Cerebellar cortex (tissue), 1 donor: ENCODE results near the gene FRMD4B.

ENCODE experiments used
- DNase-seq: peaks from one replicate; pipeline ENCODE4 v3.0.0-alpha.2; 2015; ENCODE audit warnings: low spot score

Gene FRMD4B

DNA sequence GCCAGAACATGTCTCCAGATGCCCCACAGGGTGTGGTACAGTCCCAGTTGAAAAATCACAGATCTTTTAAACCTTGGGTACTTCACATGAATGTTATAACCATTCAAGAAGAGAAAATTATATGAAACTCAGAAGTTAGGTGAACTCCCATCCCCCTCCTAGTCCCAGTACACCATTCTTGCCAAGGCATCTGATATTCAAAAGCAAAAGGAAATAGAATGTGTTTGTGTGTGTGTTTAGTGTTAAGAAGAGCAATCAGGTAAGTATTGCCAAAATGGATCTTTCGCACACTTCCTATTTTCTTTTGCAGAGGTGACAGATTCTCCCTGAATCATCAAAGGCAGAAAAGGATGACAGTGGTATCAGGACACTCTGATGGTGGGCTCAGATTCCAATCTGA lies 219.4 kb downstream of the FRMD4B start:
- no peak for DNase-seq

DNA sequence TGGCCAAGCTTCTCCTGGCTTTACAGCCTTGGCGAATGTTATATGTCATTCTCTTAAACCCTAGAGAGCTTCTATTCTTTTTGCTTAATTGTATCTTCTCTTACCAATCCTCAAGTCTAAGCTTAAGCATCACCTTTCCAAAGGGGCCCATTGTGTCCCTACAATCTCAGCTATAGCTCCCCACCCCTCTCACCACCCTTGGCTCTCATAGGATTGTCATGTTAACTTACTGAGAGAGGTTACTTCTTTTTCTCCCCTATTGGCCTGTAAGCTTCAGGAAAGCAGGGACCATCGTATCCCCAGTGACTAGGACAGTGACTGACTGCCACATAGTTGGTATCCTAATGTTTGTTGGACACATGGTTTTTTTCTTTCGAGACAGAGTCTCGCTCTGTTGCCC lies 220.1 kb downstream of the FRMD4B start:
- no peak for DNase-seq

DNA sequence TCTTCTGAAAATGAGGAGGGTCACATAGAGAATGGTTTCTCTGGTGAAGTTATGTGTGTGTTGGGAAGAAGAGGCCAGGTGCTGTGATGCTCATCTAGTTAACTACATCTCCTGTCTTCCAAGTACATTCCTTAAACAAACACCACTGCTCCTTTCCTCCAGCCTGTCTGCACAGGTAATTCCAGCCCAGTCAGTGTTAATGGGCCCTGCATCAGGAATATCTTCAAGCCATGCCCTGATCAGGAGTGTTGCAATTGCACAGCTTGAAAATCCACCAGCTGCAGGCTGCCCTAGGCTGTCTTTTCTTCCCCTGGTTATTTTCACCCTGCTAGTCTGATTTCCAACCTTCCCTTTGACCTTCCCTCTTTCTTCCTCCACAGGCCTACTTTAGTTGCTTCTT lies 221.6 kb downstream of the FRMD4B start:
- DNase-seq: no peak

DNA sequence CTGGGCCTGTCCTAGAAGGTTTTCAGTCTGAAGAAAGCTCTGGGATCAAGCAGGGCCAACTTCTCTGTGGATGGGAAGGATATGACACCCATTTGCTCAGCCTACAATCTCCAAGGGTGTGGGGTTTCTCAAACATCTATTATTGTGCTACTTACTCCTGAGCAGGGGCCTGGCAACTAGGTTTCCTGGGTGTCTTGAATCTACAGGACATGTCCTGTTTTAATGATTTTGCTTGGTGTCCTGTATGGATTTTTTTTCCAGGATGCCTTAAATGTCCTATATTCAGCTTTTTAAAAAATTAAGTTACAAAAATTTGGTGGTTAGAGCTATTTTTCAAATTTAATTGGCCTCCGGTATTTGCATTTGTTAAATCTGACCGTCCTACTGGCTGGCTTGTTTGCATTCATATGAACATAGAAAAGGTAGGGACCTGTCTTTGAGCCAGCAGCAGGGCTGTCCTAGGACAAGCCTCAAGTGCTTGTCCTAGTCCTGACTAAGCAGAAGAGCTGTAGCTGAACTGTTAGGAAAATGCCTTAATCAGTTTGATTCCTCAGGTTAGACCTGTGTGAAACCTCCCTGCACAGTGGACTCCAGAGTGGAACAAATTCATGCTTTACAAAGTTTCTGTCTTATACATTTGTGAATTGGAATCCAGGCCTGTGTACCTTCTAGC lies 223.4 kb downstream of the FRMD4B start:
- DNase-seq: no peak

DNA sequence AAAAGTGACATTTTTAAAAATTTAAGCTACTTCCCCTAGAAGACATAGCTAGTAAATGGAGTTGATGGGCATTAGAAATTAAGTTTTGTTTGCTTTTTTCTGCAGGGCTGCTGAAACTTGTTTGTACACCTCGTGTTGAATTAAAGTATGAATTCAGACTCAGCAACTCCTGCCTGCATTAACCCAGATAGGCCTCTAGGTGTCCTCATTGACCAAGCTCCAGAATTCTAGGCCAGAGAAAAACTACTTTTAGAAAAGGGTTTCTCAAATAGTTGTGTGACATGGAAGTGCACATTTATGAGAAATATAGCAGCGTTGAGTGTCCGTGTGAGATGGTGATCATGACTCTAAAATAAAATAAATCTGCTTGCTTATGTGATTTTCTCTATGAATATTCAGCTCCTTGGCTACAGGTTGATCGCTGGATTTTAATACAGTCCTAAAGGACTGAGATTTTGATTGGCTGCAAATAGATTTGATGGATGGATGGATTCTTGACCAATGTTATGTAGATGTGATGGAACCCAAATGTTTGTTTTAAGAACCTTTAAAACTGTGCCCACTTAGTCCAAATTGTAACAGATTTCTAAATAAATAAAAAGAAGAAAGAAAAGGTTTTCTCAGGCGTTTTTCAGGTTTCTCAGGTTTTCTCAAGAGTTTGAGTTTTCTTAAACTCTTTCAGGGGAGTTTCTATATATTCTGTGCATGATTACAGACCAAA lies 224.1 kb downstream of the FRMD4B start:
- DNase-seq: peak; percentile 58

DNA sequence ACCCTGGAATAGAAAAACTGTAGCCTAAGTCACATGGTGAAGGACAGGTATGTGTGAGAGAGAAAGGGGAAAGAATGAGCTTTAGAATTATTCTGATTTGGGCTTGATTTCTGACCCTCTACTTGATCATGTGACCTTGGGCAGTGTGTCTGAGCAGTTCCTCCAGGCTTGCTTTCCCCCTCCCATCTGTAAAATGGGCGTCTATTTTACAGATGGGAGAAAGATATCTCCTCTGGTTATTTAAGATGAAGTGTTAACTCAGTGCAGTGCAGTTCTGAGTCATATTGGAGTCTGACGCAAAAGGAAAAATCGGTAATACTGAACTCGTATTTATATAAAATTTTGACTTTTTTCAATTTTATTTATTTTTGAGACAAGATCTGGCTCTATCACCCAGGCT lies 225.4 kb downstream of the FRMD4B start:
- DNase-seq: no peak

DNA sequence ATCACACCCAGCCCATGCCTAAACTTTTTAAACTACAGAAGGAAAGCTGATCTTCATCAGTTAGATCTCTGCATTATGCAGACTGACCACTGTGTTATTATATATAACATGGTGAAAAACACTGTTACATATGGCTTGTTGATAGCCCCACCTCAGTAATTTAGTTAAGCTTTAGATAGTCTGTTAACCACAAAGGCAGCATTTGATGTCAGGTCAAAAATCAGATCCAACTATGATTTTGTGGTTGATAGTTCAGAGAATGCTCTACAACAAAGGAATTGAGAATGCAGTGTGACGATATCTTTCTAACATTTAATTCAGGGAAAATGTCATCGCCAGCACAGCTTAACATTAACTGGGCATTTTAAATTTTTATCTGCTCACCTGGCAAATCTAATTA lies 225.8 kb downstream of the FRMD4B start:
- no peak for DNase-seq

DNA sequence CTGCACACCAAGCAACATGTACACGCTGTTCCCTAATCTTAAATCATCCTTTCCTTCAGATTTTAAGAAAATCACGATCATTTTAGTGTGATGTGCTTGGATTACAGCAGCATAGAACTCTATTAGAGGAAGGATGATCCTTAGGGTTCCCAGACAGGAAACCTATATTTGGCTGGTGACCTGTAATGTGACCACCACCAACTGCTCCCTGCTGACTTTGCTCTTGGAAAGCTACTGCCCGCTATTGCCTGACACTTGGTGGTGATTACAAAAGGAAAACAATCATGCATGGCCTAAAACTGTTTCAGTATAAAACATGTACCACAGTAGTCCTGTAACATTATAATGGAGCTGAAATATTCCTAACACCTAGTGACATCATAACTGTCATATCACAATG lies 236.3 kb downstream of the FRMD4B start:
- DNase-seq: no peak

DNA sequence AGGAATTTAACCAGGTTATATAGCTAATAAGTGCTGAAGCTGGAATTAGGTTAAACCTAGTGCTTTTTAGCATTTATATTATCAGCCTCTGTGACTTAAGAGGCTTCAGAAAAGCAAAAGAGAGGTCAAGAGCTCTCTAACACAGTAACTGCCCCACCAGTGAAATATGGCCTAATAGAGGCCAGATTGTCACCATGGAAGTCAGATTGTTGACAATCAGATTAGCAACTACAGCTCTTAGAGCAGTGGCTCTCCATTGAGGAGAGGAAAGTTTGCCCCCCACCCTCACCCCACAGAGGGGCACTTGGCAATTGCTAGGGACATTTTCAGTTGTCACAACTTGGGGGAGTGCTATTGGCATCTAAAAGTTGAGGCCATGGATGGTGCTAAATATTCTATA lies 240.2 kb downstream of the FRMD4B start:
- DNase-seq: no peak

DNA sequence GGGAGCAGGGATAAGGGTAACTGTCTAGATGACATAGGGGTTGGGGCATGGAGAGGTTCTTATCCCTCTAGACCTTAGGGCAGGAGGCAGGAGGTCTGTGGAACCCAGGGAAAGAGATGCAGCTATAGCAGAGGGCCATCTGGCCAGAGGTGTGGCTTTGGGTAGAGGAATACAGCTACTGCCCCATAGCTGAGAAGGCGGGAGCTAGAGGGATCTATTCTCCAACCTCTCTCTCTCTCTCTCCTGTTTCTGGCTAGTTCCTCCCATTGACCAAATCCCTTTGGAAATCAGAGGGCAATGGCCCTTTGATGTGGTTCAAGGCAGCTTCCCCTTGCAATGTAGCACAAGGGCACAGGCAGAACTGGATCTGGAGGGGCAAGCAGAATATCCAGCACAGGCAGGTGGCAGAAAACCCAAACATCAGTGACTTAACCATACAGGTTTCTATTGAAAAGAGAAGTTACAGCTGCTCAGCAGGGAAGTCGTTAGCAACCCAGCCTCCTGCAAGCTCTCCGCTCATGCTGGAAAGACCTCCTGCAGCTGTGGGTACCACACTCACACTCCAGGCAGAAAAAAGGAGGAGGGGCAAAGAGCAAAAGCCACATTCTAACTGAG lies 241.2 kb downstream of the FRMD4B start:
- no peak for DNase-seq

DNA sequence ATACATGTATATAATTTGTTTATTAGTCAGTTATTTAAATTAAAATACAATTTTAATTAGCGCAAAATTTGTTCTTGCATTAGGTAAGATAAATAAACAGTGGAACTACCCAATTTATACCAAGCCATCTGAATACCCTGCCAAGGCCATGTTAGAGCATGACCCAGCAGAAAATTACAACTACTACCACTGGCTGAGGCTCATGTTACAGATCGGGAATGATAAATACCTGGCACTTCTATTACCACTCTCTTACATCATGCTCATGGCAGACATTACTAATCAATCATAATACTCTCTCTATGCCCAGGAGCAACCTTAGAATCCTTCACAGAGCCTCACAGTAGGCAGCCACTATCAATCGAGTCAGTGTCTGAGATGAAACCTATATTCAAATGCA lies 242.3 kb downstream of the FRMD4B start:
- DNase-seq: no peak

DNA sequence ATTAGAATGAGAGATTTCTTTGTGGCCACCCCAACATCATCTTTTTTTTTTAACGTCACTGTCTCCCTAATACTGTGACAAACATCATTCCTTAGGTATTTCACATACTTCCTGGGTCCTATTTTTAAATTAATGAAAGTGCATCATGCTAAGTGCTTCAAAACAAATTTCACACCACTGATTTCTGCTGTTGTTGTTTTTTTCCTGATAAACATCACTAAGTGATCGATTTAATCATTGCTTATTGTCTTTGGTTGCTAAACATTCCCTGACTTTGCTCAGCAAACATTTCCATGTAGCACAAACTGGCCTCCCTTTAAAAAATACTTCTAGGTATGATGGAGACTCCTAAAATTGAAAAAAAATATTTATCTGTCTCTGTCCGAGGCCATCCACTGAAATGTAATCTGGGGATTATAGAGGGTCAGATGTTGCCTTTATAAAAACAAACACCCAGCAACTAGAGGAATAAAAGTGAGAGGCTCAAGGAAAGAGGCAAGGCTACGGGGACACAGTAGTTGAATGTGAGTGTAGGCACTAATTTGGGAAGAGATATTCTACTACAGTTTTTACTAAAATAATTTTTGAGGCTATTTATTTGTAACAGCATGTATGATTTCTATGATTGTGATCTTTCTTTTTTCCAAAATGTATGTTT lies 243.0 kb downstream of the FRMD4B start:
- no peak for DNase-seq

DNA sequence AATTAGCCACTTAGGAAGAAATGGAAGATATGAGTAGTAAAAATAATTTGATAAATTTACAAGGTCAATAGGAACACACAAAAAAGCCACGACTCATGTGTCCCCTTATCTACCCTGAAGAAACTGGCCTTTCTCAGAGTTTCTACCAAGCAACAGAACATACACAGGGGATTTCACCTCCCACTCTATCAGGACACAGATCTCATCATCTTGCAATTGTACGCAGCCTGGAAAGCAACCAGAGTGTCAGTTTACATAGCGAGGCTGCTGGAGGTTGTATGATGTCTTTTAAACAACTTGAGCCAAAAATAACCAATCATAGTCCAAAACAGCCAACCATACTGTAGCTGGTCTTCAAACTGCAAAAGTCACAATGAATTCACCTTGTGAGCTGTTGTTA lies 243.8 kb downstream of the FRMD4B start:
- DNase-seq: no peak

DNA sequence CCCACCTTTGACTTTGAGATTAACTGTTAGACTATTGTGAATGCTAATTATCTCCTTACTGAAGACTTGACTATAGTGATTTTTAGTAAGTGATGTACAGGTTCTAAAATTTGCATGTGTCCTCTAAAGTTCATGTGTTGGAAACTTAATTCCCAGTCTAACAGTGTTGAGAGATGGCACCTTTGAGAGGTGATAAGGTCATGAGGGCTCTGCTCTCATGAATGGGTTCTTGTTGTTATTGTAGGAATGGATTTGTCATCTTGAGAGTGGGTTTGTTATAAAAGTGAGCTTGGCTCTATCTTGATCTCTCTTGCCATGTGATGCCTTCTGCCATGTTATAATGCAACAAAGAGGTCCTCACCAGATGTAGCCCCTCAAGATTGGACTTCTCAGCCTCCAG lies 244.6 kb downstream of the FRMD4B start:
- DNase-seq: no peak

DNA sequence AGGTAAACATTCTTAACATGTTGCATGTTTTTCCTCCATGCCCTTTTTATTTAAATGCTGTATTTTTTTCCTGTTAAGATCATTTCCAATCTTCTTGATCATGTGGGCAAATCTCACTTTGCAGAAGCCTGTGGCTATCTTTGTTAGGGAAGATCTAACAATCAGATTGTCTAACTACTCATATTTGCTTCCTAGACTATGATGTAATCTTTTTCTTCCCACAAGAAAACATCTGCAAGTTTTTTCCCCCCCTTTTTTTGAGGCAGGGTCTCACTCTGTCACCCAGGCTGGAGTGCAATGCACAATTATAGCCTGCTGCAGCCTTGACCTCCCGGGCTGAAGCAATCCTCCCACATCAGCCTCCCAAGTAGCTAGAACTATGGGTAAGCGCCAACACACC lies 248.5 kb downstream of the FRMD4B start:
- DNase-seq: no peak

DNA sequence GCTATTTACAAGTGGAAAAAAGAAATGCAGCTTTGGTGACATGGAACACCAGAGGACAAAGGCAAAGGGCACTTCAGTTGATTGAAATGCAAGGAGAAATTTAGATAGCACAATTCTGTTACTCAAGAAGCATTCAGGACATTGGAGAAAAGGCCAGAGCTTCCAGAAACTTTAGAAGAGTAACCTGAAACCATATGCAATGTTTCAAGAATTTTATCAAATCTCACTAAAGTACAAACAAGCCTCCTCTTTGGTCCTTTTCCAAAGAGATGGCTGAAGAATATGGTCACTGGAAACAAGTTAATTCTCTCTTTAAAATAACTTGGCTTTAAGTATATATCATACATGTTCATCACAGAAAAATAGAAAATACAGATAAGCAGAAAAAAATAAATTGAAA lies 248.9 kb downstream of the FRMD4B start:
- DNase-seq: no peak

DNA sequence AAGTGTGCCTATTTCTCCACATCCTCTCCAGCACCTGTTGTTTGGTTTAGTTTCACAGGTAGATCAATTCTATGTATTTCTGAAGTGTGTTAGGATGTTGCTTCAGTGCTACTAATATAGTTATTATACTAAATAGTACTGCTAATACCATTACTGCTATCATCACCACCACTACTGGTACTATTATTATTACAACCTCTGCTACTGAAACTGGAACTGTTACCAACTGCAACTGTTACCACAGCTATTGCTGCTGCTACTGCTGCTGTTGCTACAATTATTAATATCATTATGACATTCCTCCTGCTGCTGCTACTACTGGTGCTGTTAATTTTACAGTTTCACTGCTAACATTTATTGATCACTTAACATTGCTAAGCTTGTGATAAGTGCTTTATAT lies 255.2 kb downstream of the FRMD4B start:
- no peak for DNase-seq

DNA sequence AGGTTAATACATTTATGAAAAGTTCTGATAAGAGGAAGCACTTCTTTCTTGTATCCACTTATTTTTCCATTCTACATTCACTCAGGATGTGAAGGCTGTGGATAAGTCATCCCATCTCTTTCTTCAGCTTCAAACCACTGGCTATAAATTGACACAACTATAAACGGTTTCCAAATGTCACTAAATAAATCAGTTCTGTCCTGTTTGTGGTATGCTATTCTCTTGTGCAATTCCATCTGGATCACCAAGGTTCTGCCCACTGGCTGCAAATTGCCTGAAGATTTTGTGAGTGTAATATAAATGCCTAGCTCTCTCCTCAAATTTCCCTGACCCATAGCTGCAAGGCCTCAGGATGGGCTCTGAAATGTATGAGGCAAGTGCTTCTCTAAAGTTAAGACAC lies 256.4 kb downstream of the FRMD4B start:
- no peak for DNase-seq

DNA sequence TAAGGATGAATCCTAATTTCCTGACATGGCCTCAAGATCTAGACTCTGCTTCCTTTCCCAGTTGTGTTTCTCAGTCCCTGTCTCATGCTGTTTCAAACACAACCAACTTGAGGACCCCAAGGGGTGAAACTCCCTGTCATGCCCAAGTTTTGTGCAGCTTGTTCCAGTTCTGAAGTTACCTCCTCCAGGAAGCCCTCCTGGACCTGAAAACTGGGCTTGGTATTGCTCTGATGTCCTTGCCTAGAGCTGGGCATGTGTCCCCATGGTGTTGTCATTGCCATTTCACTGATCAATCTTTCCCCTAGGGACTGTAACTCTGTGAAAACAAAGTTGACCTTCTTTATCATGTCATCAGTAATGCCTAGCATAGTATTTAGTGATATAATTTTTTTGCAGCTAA lies 257.4 kb downstream of the FRMD4B start:
- DNase-seq: no peak

DNA sequence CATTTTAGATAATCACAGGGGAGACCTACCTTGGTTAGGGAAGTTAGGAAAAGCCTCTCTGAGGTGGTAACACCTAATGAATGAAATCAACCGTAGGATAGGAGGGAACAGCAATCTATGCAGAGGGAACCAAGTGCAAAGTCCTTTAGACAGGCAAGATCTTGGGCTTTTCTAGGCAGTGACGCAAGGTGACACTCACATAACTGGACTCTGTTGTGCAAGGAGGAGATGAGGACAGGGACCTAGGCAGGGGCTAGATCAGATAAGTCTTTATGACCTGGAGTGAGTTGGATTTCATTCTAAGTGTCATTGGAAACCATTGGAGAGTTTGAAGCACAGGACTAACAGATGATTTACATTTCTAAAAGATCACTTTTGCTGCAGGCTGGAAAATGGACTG lies 258.9 kb downstream of the FRMD4B start:
- DNase-seq: no peak

DNA sequence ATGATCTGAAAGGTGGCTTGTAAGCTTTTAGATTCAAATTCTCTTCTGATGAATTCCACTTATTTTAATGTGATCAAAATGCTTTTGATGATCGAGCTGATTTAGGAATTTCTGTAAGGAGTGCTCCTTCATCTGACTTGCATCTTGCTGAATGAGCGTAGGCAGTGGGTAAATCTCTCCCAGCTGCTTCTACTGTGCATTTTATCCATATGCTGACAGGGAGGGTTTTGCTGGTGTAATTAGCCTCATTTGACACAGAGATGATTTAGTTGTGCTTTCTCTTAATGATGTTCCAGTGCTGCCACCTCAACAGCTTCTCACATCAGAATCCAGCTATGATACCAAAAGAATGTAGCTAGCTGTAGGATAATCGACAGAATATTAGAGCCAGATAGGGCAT lies 259.7 kb downstream of the FRMD4B start:
- DNase-seq: no peak

DNA sequence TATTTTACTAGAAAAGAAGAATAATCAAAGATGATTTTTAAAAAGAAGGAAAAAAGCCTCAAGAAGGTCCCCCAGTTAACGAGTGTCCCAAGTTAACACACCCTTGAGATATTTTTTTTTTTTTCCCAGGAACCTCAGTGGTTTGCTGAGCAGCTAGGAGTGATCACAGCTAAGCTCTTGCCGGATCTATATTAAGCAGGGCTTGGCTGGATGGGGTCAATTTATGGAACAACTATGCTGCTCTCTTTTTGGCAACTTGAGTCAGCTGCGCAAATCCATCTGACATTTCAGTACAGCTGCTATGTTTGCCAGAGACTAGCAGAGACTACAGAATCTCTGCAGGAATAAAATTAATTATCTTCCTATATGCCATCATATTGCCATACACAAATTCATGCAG lies 263.5 kb downstream of the FRMD4B start, which contains the start of gene LMOD3:
Gene LMOD3, minus strand, starts transcription at position 193 of the 400 bp plus-strand sequence. CDS start 209 bp downstream, outside the sequence.
- no peak for DNase-seq

DNA sequence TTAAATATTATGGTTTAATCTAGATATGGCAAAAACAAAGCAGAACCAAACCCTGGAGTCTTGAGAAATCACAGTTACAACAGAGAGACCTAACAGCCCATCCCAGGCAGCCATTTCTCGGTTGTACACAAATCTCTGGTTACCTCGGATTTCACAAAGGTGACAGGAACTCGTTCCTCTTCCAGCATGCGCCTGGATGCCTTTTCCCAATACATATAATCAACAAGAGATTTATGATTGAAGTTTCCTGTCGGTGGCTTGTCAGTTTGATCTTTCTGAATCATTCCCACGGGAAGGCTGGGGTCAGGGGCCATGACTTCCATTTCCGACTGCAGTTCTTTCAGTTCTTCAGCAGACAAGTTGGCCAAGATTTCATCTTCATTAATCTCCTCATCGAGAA lies 263.9 kb downstream of the FRMD4B start:
- DNase-seq: no peak
